HCT116 (cell line): ENCODE results near the gene PDE4D. TPM values are rescaled to one million over a fixed set of nuclear protein-coding genes. Genes with fewer than 3 reads are reported as not detected.

ENCODE experiments used
- ATAC-seq: fragments of 200-7000 bp; cut with Tn5 transposase; 2 replicates; pipeline ENCODE4 v1.9.1; 2020; ENCODE audit warnings: mild to moderate bottlenecking, moderate library complexity
- BruUV-seq: library from RNA; stranded (reverse); fragments of 400-500 nt; replicated peaks from 2 replicates; lab custom pipeline; 2021; lab: Mats Ljungman, UMichigan
- CTCF ChIA-PET: fragments of 300-600 bp; sonication (Branson Sonifier 250); formaldehyde crosslinking; loops from one replicate; lab custom pipeline; 2021; ENCODE audit warnings: antibody characterized with exemption; lab: Charles Lee
- POLR2A ChIA-PET: fragments of 300-600, 350-600 bp; sonication (Branson Sonifier 250); formaldehyde crosslinking; loops from one replicate; lab custom pipeline; 2021; ENCODE audit warnings: antibody characterized with exemption; lab: Charles Lee
- RAD21 ChIA-PET, 2 experiments: fragments of 300-600 bp; sonication (Branson Sonifier 250); formaldehyde crosslinking; loops; one replicate each; lab custom pipeline; 2023; ENCODE audit warnings: low total read pairs in 2 of 2; ENCODE audit not compliant: uncharacterized antibody in 2 of 2, unreplicated experiment in 2 of 2, low non-redundant PET in 1 of 2; lab: Charles Lee
- DNase-seq: peaks from one replicate; pipeline ENCODE4 v3.0.0-alpha.2; 2010; ENCODE audit warnings: low read depth, low spot score
- H2AFZ ChIP-seq: fragments of 200-600 bp; shearing (Covaris generic), sonication (generic); 2 replicates; pipeline ENCODE4 v1.6.1; 2017; ENCODE audit warnings: low read depth, mixed run types, mixed read lengths, antibody characterized with exemption, low read length; ENCODE audit not compliant: poor library complexity, severe bottlenecking
- H3K27ac ChIP-seq: 2 replicates; pipeline ENCODE4 v1.5.1; 2012; ENCODE audit warnings: low read depth, low read length
- H3K27me3 ChIP-seq: fragments of 200-600 bp; sonication (generic); 2 replicates; pipeline ENCODE4 v1.6.1; 2016; ENCODE audit warnings: mixed run types, low read length, mixed read lengths; ENCODE audit not compliant: insufficient read depth
- H3K36me3 ChIP-seq, 2 experiments: fragments of 200-500 bp in 1 of 2; fragments of 200-600 bp in 1 of 2; sonication (Bioruptor generic) in 1 of 2; sonication (generic) in 1 of 2; 2 replicates each; pipeline versions ENCODE4 v1.5.1 to v1.6.1; 2014 to 2016; ENCODE audit warnings: low read length in 2 of 2, inconsistent platforms in 1 of 2, mixed read lengths in 1 of 2, mixed run types in 1 of 2; ENCODE audit not compliant: insufficient read depth in 2 of 2, control insufficient read depth in 1 of 2
- H3K4me1 ChIP-seq, 2 experiments: fragments of 200-600 bp in 1 of 2; sonication (generic) in 1 of 2; 2 replicates each; pipeline versions ENCODE4 v1.5.1 to v1.6.1; 2012 to 2017; ENCODE audit warnings: low read length in 2 of 2, inconsistent platforms in 1 of 2, mild to moderate bottlenecking in 1 of 2, mixed read lengths in 1 of 2, mixed run types in 1 of 2, moderate library complexity in 1 of 2; ENCODE audit not compliant: insufficient read depth in 2 of 2, control insufficient read depth in 1 of 2
- H3K4me2 ChIP-seq: fragments of 200-600 bp; sonication (generic); 2 replicates; pipeline ENCODE4 v1.6.1; 2017; ENCODE audit warnings: mixed run types, low read length, mixed read lengths
- H3K4me3 ChIP-seq, 2 experiments: fragments of 200-600 bp in 1 of 2; sonication (generic) in 1 of 2; replicated peaks in 1 of 2; 2 replicates each; pipeline ENCODE4 v1.5.1; 2011 to 2016; ENCODE audit warnings: low read length in 2 of 2, control low read depth in 1 of 2, low read depth in 1 of 2, mild to moderate bottlenecking in 1 of 2, mixed read lengths in 1 of 2, mixed run types in 1 of 2
- H3K79me2 ChIP-seq: fragments of 200-600 bp; sonication (generic); 2 replicates; pipeline ENCODE4 v1.6.1; 2017; ENCODE audit warnings: mild to moderate bottlenecking, mixed run types, low read length, moderate library complexity, mixed read lengths; ENCODE audit not compliant: insufficient read depth
- H3K9ac ChIP-seq: fragments of 200-600 bp; sonication (generic); 2 replicates; pipeline ENCODE4 v1.6.1; 2016; ENCODE audit warnings: low read length, mixed read lengths
- H3K9me2 ChIP-seq: fragments of 200-600 bp; sonication (generic), shearing (Covaris generic); 2 replicates; pipeline ENCODE4 v1.6.1; 2017; ENCODE audit warnings: mixed run types, mild to moderate bottlenecking, moderate library complexity; ENCODE audit not compliant: insufficient read depth
- H3K9me3 ChIP-seq, 2 experiments: fragments of 200-500 bp in 1 of 2; fragments of 200-600 bp in 1 of 2; sonication (Bioruptor generic) in 1 of 2; sonication (generic) in 1 of 2; 2 replicates each; pipeline ENCODE4 v1.6.1; 2014 to 2017; ENCODE audit warnings: low read length in 2 of 2, mixed read lengths in 2 of 2, inconsistent platforms in 1 of 2, low read depth in 1 of 2, mild to moderate bottlenecking in 1 of 2, mixed run types in 1 of 2, moderate library complexity in 1 of 2; ENCODE audit not compliant: control insufficient read depth in 1 of 2, insufficient read depth in 1 of 2
- H4K20me1 ChIP-seq: fragments of 200-600 bp; sonication (generic), shearing (Covaris generic); 2 replicates; pipeline ENCODE4 v1.6.1; 2017; ENCODE audit warnings: mixed run types, mild to moderate bottlenecking, moderate library complexity; ENCODE audit not compliant: insufficient read depth
- CBX3 ChIP-seq: IDR thresholded peaks from 2 replicates; pipeline ENCODE4 v1.6.1; 2012; ENCODE audit warnings: low read depth
- CEBPB ChIP-seq: IDR thresholded peaks from 2 replicates; pipeline ENCODE4 v1.6.1; 2012; ENCODE audit warnings: low read depth
- EGR1 ChIP-seq: IDR thresholded peaks from 2 replicates; pipeline ENCODE4 v1.6.1; 2012; ENCODE audit warnings: low read depth
- ELF1 ChIP-seq: IDR thresholded peaks from 2 replicates; pipeline ENCODE4 v1.6.1; 2012; ENCODE audit warnings: low read depth, borderline replicate concordance
- EZH2 ChIP-seq: fragments of 200-600 bp; sonication (generic); IDR thresholded peaks from 2 replicates; pipeline ENCODE4 v1.6.1; 2017; ENCODE audit warnings: antibody characterized with exemption, mixed run types
- EZH2phosphoT487 ChIP-seq: fragments of 200-600 bp; IDR thresholded peaks from 2 replicates; pipeline ENCODE4 v1.6.1; 2018; ENCODE audit warnings: antibody characterized with exemption, borderline replicate concordance
- FOSL1 ChIP-seq: IDR thresholded peaks from 2 replicates; pipeline ENCODE4 v1.6.1; 2012; ENCODE audit warnings: low read depth
- POLR2AphosphoS5 ChIP-seq: IDR thresholded peaks from 2 replicates; pipeline ENCODE4 v1.6.1; 2011; ENCODE audit warnings: mild to moderate bottlenecking, low read depth, low read length, moderate library complexity
- RAD21 ChIP-seq: IDR thresholded peaks from 2 replicates; pipeline ENCODE4 v1.6.1; 2012; ENCODE audit warnings: low read depth, mild to moderate bottlenecking
- SIN3A ChIP-seq: IDR thresholded peaks from 2 replicates; pipeline ENCODE4 v1.6.1; 2012; ENCODE audit warnings: low read depth
- SRF ChIP-seq: IDR thresholded peaks from 2 replicates; pipeline ENCODE4 v1.6.1; 2012; ENCODE audit warnings: low read depth
- TCF7L2 ChIP-seq: IDR thresholded peaks from 2 replicates; pipeline ENCODE4 v1.7.0; 2011; ENCODE audit warnings: borderline replicate concordance, inconsistent platforms; ENCODE audit not compliant: insufficient read depth, insufficient read length; ENCODE audit errors: extremely low read depth
- ZBTB33 ChIP-seq: IDR thresholded peaks from 2 replicates; pipeline ENCODE4 v1.6.1; 2011; ENCODE audit warnings: mild to moderate bottlenecking, low read length, moderate library complexity; ENCODE audit not compliant: insufficient replicate concordance; ENCODE audit errors: extremely low read depth
- ZFX ChIP-seq: fragments of 450-650 bp; IDR thresholded peaks from 2 replicates; pipeline ENCODE4 v1.6.1; 2017
- ZNF274 ChIP-seq: fragments of 200-500 bp; sonication (Bioruptor generic); IDR thresholded peaks from 2 replicates; pipeline ENCODE4 v1.6.1; 2014; ENCODE audit warnings: mild to moderate bottlenecking, low read depth, low read length, inconsistent platforms
- intact Hi-C: fragments of 100-400 bp; cut with micrococcal nuclease; formaldehyde crosslinking; loops from 2 replicates; pipeline ENCODE4 v1.10.0; 2022
- total RNA-seq: library from RNA; stranded (reverse); gene quantifications from one replicate; pipeline ENCODE4 v1.2.1, GENCODE V29; 2021; ENCODE audit not compliant: unreplicated experiment
- TF ChIP-seq, protein P1 (sequence below): IDR thresholded peaks from 2 replicates; pipeline ENCODE4 v1.6.1; 2012

PDE4D gene
- total RNA-seq, 1 experiment from 2014 or later, result 1.1 TPM

GRCh38 chr5:59186623-59187022 lies 706.9 kb downstream of the PDE4D start:
- RAD21 ChIA-PET, result no interaction called here
- no peak overlapping the region for H3K4me2 ChIP-seq
- no peak overlapping the region for H3K4me3 ChIP-seq
- no peak for ATAC-seq
- H3K36me3 ChIP-seq, result no peaks in the 10 kb centered on the region
- DNase-seq, result no peak
- H3K27me3 ChIP-seq, result peaks cover 21% of the 10 kb centered on the region; the same call in 1 of the 2 replicates
- intact Hi-C loops, result loop anchor here (5.0 kb wide), 1 partner anchor 486 kb away; no protein-coding TSS in a partner anchor
- no peak overlapping the region for H3K27ac ChIP-seq
- H3K4me1 ChIP-seq, result no peaks in the 10 kb centered on the region
- POLR2A ChIA-PET, result no interaction called here
- H3K9me2 ChIP-seq, result no peaks in the 10 kb centered on the region
- H2AFZ ChIP-seq, result no peak overlapping the region
- H3K79me2 ChIP-seq, result no peaks in the 10 kb centered on the region
- TF ChIP-seq, protein P1, sequence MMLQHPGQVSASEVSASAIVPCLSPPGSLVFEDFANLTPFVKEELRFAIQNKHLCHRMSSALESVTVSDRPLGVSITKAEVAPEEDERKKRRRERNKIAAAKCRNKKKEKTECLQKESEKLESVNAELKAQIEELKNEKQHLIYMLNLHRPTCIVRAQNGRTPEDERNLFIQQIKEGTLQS, result no peak
- no peak for TF ChIP-seq SRF
- H3K9me3 ChIP-seq, result no peaks in the 10 kb centered on the region
- BruUV-seq, result no TSS peak
- CTCF ChIA-PET, result interaction anchor here (2.6 to 2.9 kb wide), 2 partner anchors 181 to 194 kb away, joined by 50 to 61 read pairs; no protein-coding TSS in a partner anchor
- no peak overlapping the region for H3K9ac ChIP-seq
- H4K20me1 ChIP-seq, result no peaks in the 10 kb centered on the region

DNA sequence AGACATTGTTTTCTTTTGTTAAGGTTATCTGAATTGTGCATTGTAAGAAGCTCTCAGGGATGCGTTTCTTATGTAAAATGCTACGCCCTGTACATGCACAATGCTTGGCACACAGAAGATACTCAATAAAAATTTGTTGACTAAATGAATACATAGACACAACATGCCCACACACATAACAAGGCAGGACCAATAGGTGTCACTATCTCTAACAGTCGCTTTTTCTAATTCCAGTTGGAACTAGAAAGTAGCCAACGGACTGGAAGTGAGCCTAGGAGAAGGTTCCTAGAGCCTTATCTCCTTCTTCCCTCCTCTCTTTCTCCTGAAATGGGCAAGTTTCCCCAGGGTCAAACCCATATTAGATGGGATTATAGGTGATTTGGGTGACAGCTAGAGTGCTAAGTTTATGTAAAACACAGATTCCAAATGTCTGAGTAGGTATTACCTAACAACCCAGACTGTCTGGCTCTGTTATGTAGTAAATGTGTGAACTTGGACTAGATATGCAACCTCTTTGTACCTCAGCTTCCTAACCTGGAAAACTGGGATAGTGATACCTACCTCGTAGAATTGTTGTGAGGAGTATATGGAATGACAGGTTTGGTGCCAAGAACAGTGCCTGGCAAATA lies 707.7 kb downstream of the PDE4D start:
- Histone ChIP-seq H3K27ac (no peak overlapping the region), H3K4me2 (no peak overlapping the region), H3K4me3 (no peak overlapping the region), H3K79me2 (no peaks in the 10 kb centered on the region), H3K4me1 (no peaks in the 10 kb centered on the region), H3K27me3 (peaks cover 21% of the 10 kb centered on the region; the same call in 1 of the 2 replicates), H4K20me1 (no peaks in the 10 kb centered on the region), H3K36me3 (no peaks in the 10 kb centered on the region), H3K9me2 (no peaks in the 10 kb centered on the region), H3K9ac (no peak overlapping the region), H2AFZ (no peak overlapping the region), H3K9me3 (no peaks in the 10 kb centered on the region)
- RAD21 ChIA-PET, result no interaction called here
- intact Hi-C loops, result loop anchor here (5.0 kb wide), 1 partner anchor 486 kb away; no protein-coding TSS in a partner anchor
- ATAC-seq, result peak; percentile 77
- CTCF ChIA-PET, result interaction anchor here (1.1 kb wide), 1 partner anchor 195 kb away, joined by 3 read pairs; no protein-coding TSS in a partner anchor
- no TSS peak for BruUV-seq
- no peak for DNase-seq
- POLR2A ChIA-PET, result no interaction called here
- no peak for TF ChIP-seq SIN3A
- TF ChIP-seq CBX3, result no peak
- no peak for TF ChIP-seq ELF1
- TF ChIP-seq TCF7L2, result no peak
- no peak for TF ChIP-seq ZBTB33
- TF ChIP-seq POLR2AphosphoS5, result no peak
- TF ChIP-seq, protein P1, result no peak
- TF ChIP-seq RAD21, result no peak
- no peak for TF ChIP-seq EZH2phosphoT487
- no peak for TF ChIP-seq FOSL1
- no peak for TF ChIP-seq ZNF274
- TF ChIP-seq ZFX, result no peak
- no peak for TF ChIP-seq CEBPB
- TF ChIP-seq EGR1, result no peak
- no peak for TF ChIP-seq EZH2
